H9 (cell line): Measurements from ENCODE around the gene MAN1A1. TPM values are rescaled to one million over a fixed set of nuclear protein-coding genes. Genes with fewer than 3 reads are reported as not detected.

Experiments used
- DNase-seq: peaks from one replicate; pipeline ENCODE4 v3.0.0-alpha.2; 2017
- H2AFZ ChIP-seq: one replicate; pipeline ENCODE4 v1.6.1; 2013; ENCODE audit warnings: mild to moderate bottlenecking, low read length, control low read depth, moderate library complexity
- H2AK5ac ChIP-seq: 2 replicates; pipeline ENCODE4 v1.6.1; 2013; ENCODE audit warnings: low read length, control low read depth, mixed read lengths; ENCODE audit not compliant: insufficient read length
- H2BK120ac ChIP-seq: one replicate; pipeline ENCODE4 v1.6.1; 2013; ENCODE audit warnings: low read depth, mild to moderate bottlenecking, low read length, control low read depth, inconsistent platforms; ENCODE audit not compliant: poor library complexity, severe bottlenecking
- H2BK12ac ChIP-seq: 2 replicates; pipeline ENCODE4 v1.6.1; 2013; ENCODE audit warnings: low read length, control low read depth, mixed read lengths, low read depth; ENCODE audit not compliant: insufficient read length
- H2BK15ac ChIP-seq: 2 replicates; pipeline ENCODE4 v1.6.1; 2013; ENCODE audit warnings: low read depth, low read length, control low read depth
- H2BK20ac ChIP-seq: one replicate; pipeline ENCODE4 v1.6.1; 2013; ENCODE audit warnings: low read depth, mild to moderate bottlenecking, low read length, control low read depth, inconsistent platforms; ENCODE audit not compliant: poor library complexity, severe bottlenecking
- H2BK5ac ChIP-seq: 2 replicates; pipeline ENCODE4 v1.6.1; 2013; ENCODE audit warnings: low read length, control low read depth, mixed read lengths; ENCODE audit not compliant: insufficient read length
- H3K14ac ChIP-seq: 2 replicates; pipeline ENCODE4 v1.6.1; 2013; ENCODE audit warnings: low read length, control low read depth; ENCODE audit not compliant: insufficient read depth
- H3K18ac ChIP-seq: 2 replicates; pipeline ENCODE4 v1.6.1; 2013; ENCODE audit warnings: low read depth, mild to moderate bottlenecking, mixed read lengths, low read length, control low read depth; ENCODE audit not compliant: insufficient read length
- H3K23ac ChIP-seq: 2 replicates; pipeline ENCODE4 v1.6.1; 2013; ENCODE audit warnings: low read length, control low read depth, mixed read lengths, low read depth; ENCODE audit not compliant: insufficient read length
- H3K23me2 ChIP-seq: 2 replicates; pipeline ENCODE4 v1.6.1; 2013; ENCODE audit warnings: low read depth, mild to moderate bottlenecking, mixed read lengths, low read length, control low read depth; ENCODE audit not compliant: insufficient read length, poor library complexity, severe bottlenecking
- H3K27ac ChIP-seq: 2 replicates; pipeline ENCODE4 v1.5.1; 2013; ENCODE audit warnings: low read length, control low read depth, mixed read lengths, low read depth; ENCODE audit not compliant: insufficient read length
- H3K27me3 ChIP-seq: 2 replicates; pipeline ENCODE4 v1.6.1; 2013; ENCODE audit warnings: low read length, control low read depth, inconsistent platforms; ENCODE audit not compliant: insufficient read depth
- H3K4ac ChIP-seq: 2 replicates; pipeline ENCODE4 v1.6.1; 2013; ENCODE audit warnings: low read depth, mild to moderate bottlenecking, control low read depth, inconsistent platforms, low read length, moderate library complexity
- H3K4me1 ChIP-seq: 2 replicates; pipeline ENCODE4 v1.6.1; 2013; ENCODE audit warnings: low read length, control low read depth, inconsistent platforms; ENCODE audit not compliant: insufficient read depth
- H3K4me2 ChIP-seq: 2 replicates; pipeline ENCODE4 v1.6.1; 2013; ENCODE audit warnings: low read length, control low read depth, mixed read lengths; ENCODE audit not compliant: insufficient read length, insufficient read depth
- H3K56ac ChIP-seq: 2 replicates; pipeline ENCODE4 v1.6.1; 2013; ENCODE audit warnings: low read depth, mild to moderate bottlenecking, mixed read lengths, low read length, control low read depth; ENCODE audit not compliant: insufficient read length
- H3K79me1 ChIP-seq: 2 replicates; pipeline ENCODE4 v1.6.1; 2013; ENCODE audit warnings: low read depth, mild to moderate bottlenecking, moderate library complexity, low read length, control low read depth, inconsistent platforms; ENCODE audit not compliant: insufficient read depth, poor library complexity, severe bottlenecking
- H3K79me2 ChIP-seq: 2 replicates; pipeline ENCODE4 v1.6.1; 2013; ENCODE audit warnings: low read length, control low read depth, inconsistent platforms; ENCODE audit not compliant: insufficient read depth
- H3K9ac ChIP-seq: 2 replicates; pipeline ENCODE4 v1.6.1; 2013; ENCODE audit warnings: low read length, control low read depth, mixed read lengths; ENCODE audit not compliant: insufficient read length; ENCODE audit errors: extremely low read depth
- H3K9me3 ChIP-seq: one replicate; pipeline ENCODE4 v1.6.1; 2013; ENCODE audit warnings: low read depth, low read length, inconsistent platforms; ENCODE audit not compliant: control insufficient read depth
- H3T11ph ChIP-seq: one replicate; pipeline ENCODE4 v1.6.1; 2013; ENCODE audit warnings: mild to moderate bottlenecking, low read length, control low read depth, inconsistent platforms
- H4K20me1 ChIP-seq: one replicate; pipeline ENCODE4 v1.6.1; 2013; ENCODE audit not compliant: control insufficient read depth, insufficient read length, insufficient read depth
- H4K5ac ChIP-seq: 2 replicates; pipeline ENCODE4 v1.6.1; 2013; ENCODE audit warnings: low read depth, mild to moderate bottlenecking, mixed read lengths, low read length, control low read depth; ENCODE audit not compliant: insufficient read length
- H4K8ac ChIP-seq: replicated peaks from 2 replicates; pipeline ENCODE4 v1.6.1; 2013; ENCODE audit warnings: low read length, control low read depth, mixed read lengths, low read depth; ENCODE audit not compliant: insufficient read length
- H4K91ac ChIP-seq: 2 replicates; pipeline ENCODE4 v1.6.1; 2013; ENCODE audit warnings: low read depth, mild to moderate bottlenecking, moderate library complexity, mixed read lengths, low read length, control low read depth; ENCODE audit not compliant: insufficient read length
- H3K27ac Mint-ChIP-seq, 3 experiments: 2 replicates in 2 of 3; 3 replicates in 1 of 3; pipeline ENCODE4 v1.8.0; 2020 to 2021; ENCODE audit warnings: mixed read lengths in 3 of 3, mild to moderate bottlenecking in 1 of 3, moderate library complexity in 1 of 3
- H3K27me3 Mint-ChIP-seq: 2 replicates; pipeline ENCODE4 v1.8.0; 2021; ENCODE audit warnings: low read depth, mild to moderate bottlenecking, moderate library complexity, mixed read lengths
- H3K36me3 Mint-ChIP-seq, 3 experiments: 2 replicates in 2 of 3; 3 replicates in 1 of 3; pipeline ENCODE4 v1.8.0; 2020 to 2021; ENCODE audit warnings: low read depth in 3 of 3, mixed read lengths in 3 of 3; ENCODE audit not compliant: insufficient read depth in 1 of 3
- H3K4me1 Mint-ChIP-seq, 2 experiments: 2 replicates each; pipeline ENCODE4 v1.8.0; 2020; ENCODE audit warnings: mixed read lengths in 2 of 2
- H3K4me3 Mint-ChIP-seq, 2 experiments: 2 replicates in 1 of 2; 3 replicates in 1 of 2; pipeline ENCODE4 v1.8.0; 2020 to 2021; ENCODE audit warnings: mild to moderate bottlenecking in 2 of 2, mixed read lengths in 2 of 2, moderate library complexity in 1 of 2
- H3K9me3 Mint-ChIP-seq, 2 experiments: 2 replicates in 1 of 2; 3 replicates in 1 of 2; pipeline ENCODE4 v1.8.0; 2020; ENCODE audit warnings: mild to moderate bottlenecking in 2 of 2, mixed read lengths in 2 of 2, moderate library complexity in 1 of 2
- total RNA-seq: library from RNA; stranded (reverse); gene quantifications from 2 replicates; pipeline ENCODE4 v1.2.1, GENCODE V29; 2021
- TF ChIP-seq, protein P1 (sequence below): fragments of 200-600 bp; sonication (generic); conservative IDR thresholded peaks from 3 replicates; pipeline ENCODE4 v1.8.0; 2021; ENCODE audit warnings: antibody characterized with exemption, mild to moderate bottlenecking

MAN1A1 gene
- total RNA-seq, 1 experiment from 2014 or later: 1.6 TPM

DNA sequence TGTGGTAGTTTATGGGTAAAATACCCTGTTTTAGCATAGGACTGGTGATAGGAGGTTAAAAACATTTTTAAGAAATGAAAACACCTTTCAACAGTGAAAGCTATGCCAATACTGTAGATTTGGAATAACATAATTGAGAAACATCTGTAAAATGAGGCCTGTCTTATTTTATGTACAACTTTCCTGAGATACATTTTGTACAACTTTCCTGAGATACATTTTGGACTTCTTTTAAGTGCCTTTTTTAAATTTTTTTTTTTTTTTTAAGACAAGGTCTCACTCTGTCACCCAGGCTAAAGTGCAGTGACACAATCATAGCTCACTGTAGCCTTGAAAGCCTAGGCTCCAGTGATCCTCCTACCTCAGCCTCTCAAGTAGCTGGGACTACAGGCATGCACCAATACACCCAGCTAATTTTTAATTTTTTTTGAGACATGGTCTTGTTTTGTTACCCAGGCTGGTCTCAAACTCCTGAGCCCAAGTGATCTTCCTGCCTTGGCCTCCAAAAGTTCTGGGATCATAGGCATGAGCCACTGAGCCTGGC is 84.6 kb downstream of the MAN1A1 start:
- Histone ChIP-seq H2BK15ac (no peak overlapping the region), H3K4me1 (no peaks in the 10 kb centered on the region), H4K91ac (no peak overlapping the region), H3K27ac (no peak overlapping the region), H2AK5ac (no peak overlapping the region), H2BK12ac (no peak overlapping the region), H4K5ac (no peak overlapping the region), H3K27me3 (no peaks in the 10 kb centered on the region), H2AFZ (no peak overlapping the region), H3K23ac (no peak overlapping the region), H3K4me2 (no peak overlapping the region), H2BK5ac (no peak overlapping the region), H4K20me1 (no peaks in the 10 kb centered on the region), H4K8ac (no peak overlapping the region), H3K79me2 (no peaks in the 10 kb centered on the region), H3K23me2 (no peaks in the 10 kb centered on the region), H3K4ac (no peak overlapping the region), H3K79me1 (no peaks in the 10 kb centered on the region), H3K14ac (no peak overlapping the region), H3K9ac (no peak overlapping the region), H3T11ph (no peak overlapping the region), H3K56ac (no peak overlapping the region), H2BK120ac (no peak overlapping the region), H3K18ac (no peak overlapping the region), H2BK20ac (no peak overlapping the region), H3K9me3 (no peaks in the 10 kb centered on the region)
- no peak for DNase-seq
- TF ChIP-seq, protein P1, sequence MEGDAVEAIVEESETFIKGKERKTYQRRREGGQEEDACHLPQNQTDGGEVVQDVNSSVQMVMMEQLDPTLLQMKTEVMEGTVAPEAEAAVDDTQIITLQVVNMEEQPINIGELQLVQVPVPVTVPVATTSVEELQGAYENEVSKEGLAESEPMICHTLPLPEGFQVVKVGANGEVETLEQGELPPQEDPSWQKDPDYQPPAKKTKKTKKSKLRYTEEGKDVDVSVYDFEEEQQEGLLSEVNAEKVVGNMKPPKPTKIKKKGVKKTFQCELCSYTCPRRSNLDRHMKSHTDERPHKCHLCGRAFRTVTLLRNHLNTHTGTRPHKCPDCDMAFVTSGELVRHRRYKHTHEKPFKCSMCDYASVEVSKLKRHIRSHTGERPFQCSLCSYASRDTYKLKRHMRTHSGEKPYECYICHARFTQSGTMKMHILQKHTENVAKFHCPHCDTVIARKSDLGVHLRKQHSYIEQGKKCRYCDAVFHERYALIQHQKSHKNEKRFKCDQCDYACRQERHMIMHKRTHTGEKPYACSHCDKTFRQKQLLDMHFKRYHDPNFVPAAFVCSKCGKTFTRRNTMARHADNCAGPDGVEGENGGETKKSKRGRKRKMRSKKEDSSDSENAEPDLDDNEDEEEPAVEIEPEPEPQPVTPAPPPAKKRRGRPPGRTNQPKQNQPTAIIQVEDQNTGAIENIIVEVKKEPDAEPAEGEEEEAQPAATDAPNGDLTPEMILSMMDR: no peak
- Mint-ChIP-seq H3K4me3 (no peak overlapping the region), H3K4me1 (no peaks in the 10 kb centered on the region), H3K9me3 (peaks cover 0 to 2% of the 10 kb centered on the region in 2 experiments; a peak in 1 of 5 replicates), H3K27me3 (no peaks in the 10 kb centered on the region), H3K36me3 (peaks cover 0 to 6% (median 0%) of the 10 kb centered on the region in 3 experiments; a peak in 4 of 7 replicates), H3K27ac (no peak overlapping the region)
